ENCODE measurements around the gene PCDHB11.
"Not testable (repeated sequence)": the region's sequence is repeated elsewhere in the genome, so short reads cannot be mapped to it uniquely, and the experiment has no call there.

Gene PCDHB11

DNA sequence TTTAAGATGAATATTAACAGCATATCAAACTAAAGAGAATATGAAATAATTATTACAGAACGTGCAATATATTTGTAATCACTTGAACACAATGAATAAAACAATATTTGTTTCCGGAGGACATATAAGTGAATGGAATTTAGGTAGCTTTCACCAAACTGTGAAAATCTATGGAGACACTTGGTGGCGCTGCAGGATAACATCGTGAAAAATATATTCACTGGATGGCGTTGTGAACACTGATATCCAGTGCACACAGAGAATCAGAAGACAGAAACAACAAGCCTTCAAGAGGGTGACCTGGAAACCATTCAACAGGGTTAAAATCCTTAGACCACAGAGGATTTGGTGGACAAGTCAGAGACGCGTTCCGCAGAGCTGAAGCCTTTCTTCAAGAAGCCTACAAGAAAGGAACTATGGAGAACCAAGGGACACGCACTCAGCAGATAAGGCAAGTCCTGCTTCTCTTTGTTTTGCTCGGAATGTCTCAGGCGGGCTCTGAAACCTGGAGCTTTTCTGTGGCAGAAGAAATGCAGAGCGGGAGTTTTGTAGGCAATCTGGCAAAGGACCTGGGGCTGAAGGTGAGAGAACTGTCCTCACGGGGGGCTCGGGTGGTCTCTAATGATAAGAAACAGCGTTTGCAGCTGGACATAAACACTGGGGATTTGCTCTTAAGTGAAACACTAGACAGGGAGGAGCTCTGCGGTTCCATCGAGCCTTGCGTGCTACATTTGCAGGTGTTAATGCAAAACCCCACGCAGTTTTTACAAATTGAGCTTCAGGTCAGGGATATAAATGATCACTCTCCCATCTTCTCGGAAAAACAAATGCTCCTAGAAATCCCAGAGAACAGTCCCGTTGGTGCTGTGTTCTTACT, at the start of gene PCDHB11:
PCDHB11 (plus strand) TSS at position 269 of the 877 bp plus-strand sequence; CDS start at position 417, 148 bp downstream.
- H3K9me3 ChIP-seq (replicated peaks in 1 of 11): peaks cover 67 to 84% (median 80%) of the 10 kb centered on the region in 11 experiments
- no peaks in the 10 kb centered on the region for H3K27me3 ChIP-seq
- no peaks in the 10 kb centered on the region for H4K20me1 ChIP-seq
- H3K4me3 ChIP-seq: no peak within 1 kb of the TSS
- H3K4me2 ChIP-seq: no peak within 1 kb of the TSS
- H3K27ac ChIP-seq: no peak within 1 kb of the TSS
- no peaks in the 10 kb centered on the region for H3K4me1 ChIP-seq
- TF ChIP-seq Cebpa-rat (IDR thresholded peaks at IDR 0.05): no peak
- no peaks in the 10 kb centered on the region for H3K36me3 ChIP-seq
- no peak within 1 kb of the TSS for H3K9ac ChIP-seq

GRCh38 chr5:141149812-141150211, 49.6 kb upstream of the PCDHB11 start, which contains the start of gene PCDHB6:
TSS of gene PCDHB6 (plus strand) at chr5:141150057. CDS start at chr5:141150258, 201 bp downstream.
- H3K9me3 ChIP-seq (replicated peaks in 1 of 11): peaks cover 27 to 43% (median 33%) of the 10 kb centered on the region in 11 experiments
- no peak within 1 kb of the TSS for H3K4me2 ChIP-seq
- H3K36me3 ChIP-seq: no peaks in the 10 kb centered on the region
- H3K27ac ChIP-seq: no peak within 1 kb of the TSS
- H4K20me1 ChIP-seq: no peaks in the 10 kb centered on the region
- H3K4me3 ChIP-seq: no peak within 1 kb of the TSS
- TF ChIP-seq Cebpa-rat (IDR thresholded peaks at IDR 0.05): no peak
- H3K9ac ChIP-seq: no peak within 1 kb of the TSS
- H3K27me3 ChIP-seq: no peaks in the 10 kb centered on the region
- H3K4me1 ChIP-seq: no peaks in the 10 kb centered on the region

DNA sequence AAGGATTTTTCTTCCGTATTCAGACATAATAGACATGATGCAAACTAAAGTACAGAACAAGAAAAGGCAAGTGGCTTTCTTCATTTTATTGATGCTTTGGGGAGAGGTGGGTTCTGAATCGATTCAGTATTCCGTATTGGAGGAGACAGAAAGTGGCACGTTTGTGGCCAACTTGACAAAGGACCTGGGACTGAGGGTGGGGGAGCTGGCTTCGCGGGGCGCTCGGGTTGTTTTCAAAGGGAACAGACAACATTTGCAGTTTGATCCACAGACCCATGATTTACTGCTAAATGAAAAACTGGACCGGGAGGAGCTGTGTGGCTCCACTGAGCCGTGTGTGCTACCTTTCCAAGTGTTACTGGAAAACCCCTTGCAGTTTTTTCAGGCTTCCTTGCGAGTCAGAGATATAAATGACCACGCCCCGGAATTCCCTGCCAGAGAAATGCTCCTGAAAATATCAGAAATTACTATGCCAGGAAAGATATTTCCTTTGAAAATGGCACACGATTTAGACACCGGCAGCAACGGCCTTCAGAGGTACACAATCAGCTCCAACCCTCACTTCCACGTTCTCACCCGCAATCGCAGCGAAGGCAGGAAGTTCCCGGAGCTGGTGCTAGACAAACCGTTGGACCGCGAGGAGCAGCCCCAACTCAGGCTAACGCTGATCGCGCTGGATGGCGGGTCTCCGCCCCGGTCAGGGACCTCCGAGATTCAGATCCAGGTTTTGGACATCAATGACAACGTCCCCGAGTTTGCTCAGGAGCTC, 49.0 kb upstream of the PCDHB11 start:
- H3K27ac ChIP-seq: no peak overlapping the region
- no peaks in the 10 kb centered on the region for H3K36me3 ChIP-seq
- TF ChIP-seq Cebpa-rat (IDR thresholded peaks at IDR 0.05): no peak
- no peak overlapping the region for H3K4me2 ChIP-seq
- H3K9me3 ChIP-seq (replicated peaks in 1 of 11): peaks cover 28 to 49% (median 37%) of the 10 kb centered on the region in 11 experiments
- no peaks in the 10 kb centered on the region for H3K27me3 ChIP-seq
- H3K4me1 ChIP-seq: no peaks in the 10 kb centered on the region
- H3K9ac ChIP-seq: no peak overlapping the region
- no peaks in the 10 kb centered on the region for H4K20me1 ChIP-seq
- no peak overlapping the region for H3K4me3 ChIP-seq

DNA sequence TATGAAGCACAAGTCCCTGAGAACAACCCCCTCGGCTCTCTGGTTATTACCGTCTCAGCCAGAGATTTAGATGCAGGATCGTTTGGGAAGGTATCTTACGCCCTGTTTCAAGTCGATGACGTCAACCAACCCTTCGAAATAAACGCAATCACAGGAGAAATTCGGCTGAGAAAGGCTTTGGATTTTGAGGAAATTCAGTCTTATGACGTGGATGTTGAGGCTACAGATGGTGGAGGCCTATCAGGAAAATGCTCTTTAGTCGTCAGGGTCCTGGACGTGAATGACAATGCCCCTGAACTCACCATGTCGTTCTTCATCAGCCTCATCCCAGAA, 48.5 kb upstream of the PCDHB11 start:
- peaks cover 31 to 54% (median 42%) of the 10 kb centered on the region in 11 experiments for H3K9me3 ChIP-seq (replicated peaks in 1 of 11)
- H3K9ac ChIP-seq: no peak overlapping the region
- H3K27me3 ChIP-seq: no peaks in the 10 kb centered on the region
- no peaks in the 10 kb centered on the region for H3K36me3 ChIP-seq
- no peak overlapping the region for H3K4me2 ChIP-seq
- H3K4me1 ChIP-seq: no peaks in the 10 kb centered on the region
- no peaks in the 10 kb centered on the region for H4K20me1 ChIP-seq
- TF ChIP-seq Cebpa-rat (IDR thresholded peaks at IDR 0.05): no peak
- no peak overlapping the region for H3K27ac ChIP-seq
- no peak overlapping the region for H3K4me3 ChIP-seq

DNA sequence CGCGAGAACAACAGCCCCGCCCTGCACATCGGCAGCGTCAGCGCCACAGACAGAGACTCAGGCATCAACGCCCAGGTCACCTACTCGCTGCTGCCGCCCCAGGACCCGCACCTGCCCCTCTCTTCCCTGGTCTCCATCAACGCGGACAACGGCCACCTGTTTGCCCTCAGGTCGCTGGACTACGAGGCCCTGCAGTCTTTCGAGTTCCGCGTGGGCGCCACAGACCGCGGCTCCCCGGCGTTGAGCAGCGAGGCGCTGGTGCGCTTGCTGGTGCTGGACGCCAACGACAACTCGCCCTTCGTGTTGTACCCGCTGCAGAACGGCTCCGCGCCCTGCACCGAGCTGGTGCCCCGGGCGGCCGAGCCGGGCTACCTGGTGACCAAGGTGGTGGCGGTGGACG, 47.8 kb upstream of the PCDHB11 start:
- peaks cover 38 to 61% (median 49%) of the 10 kb centered on the region in 11 experiments for H3K9me3 ChIP-seq (replicated peaks in 1 of 11)
- H3K4me3 ChIP-seq, H3K36me3 ChIP-seq, H3K4me1 ChIP-seq, H3K27ac ChIP-seq, H3K4me2 ChIP-seq, H3K9ac ChIP-seq, H3K27me3 ChIP-seq, H4K20me1 ChIP-seq: not testable (repeated sequence)

DNA sequence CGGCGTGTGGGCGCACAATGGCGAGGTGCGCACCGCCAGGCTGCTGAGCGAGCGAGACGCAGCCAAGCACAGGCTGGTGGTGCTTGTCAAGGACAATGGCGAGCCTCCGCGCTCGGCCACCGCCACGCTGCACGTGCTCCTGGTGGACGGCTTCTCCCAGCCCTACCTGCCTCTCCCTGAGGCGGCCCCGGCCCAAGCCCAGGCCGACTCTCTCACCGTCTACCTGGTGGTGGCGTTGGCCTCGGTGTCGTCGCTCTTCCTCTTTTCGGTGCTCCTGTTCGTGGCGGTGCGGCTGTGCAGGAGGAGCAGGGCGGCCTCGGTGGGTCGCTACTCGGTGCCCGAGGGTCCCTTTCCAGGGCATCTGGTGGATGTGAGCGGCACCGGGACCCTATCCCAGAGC, 47.3 kb upstream of the PCDHB11 start:
- H3K9ac ChIP-seq: not testable (repeated sequence)

GRCh38 chr5:141155540-141156374, 43.7 kb upstream of the PCDHB11 start:
- Histone ChIP-seq H3K4me2 (no peak overlapping the region), H3K9me3 (replicated peaks in 1 of 11) (peaks cover 43 to 69% (median 57%) of the 10 kb centered on the region in 11 experiments), H3K27ac (no peak overlapping the region), H3K36me3 (no peaks in the 10 kb centered on the region), H4K20me1 (no peaks in the 10 kb centered on the region), H3K4me3 (no peak overlapping the region), H3K27me3 (no peaks in the 10 kb centered on the region), H3K9ac (no peak overlapping the region), H3K4me1 (no peaks in the 10 kb centered on the region)
- TF ChIP-seq Cebpa-rat (IDR thresholded peaks at IDR 0.05): no peak

More for the DNA sequence above, 47.3 kb upstream of the PCDHB11 start:
- H3K9me3 ChIP-seq (replicated peaks in 1 of 11): peaks cover 43 to 66% (median 54%) of the 10 kb centered on the region in 11 experiments
- H3K27me3 ChIP-seq, H4K20me1 ChIP-seq, H3K36me3 ChIP-seq, H3K4me2 ChIP-seq, H3K4me3 ChIP-seq, H3K27ac ChIP-seq, H3K4me1 ChIP-seq: not testable (repeated sequence)

DNA sequence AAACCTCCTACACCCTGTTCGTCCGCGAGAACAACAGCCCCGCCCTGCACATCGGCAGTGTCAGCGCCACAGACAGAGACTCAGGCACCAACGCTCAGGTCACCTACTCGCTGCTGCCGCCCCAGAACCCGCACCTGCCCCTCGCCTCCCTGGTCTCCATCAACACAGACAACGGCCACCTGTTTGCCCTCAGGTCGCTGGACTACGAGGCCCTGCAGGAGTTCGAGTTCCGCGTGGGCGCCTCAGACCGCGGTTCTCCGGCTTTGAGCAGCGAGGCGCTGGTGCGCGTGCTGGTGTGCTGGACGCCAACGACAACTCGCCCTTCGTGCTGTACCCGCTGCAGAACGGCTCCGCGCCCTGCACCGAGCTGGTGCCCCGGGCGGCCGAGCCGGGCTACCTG, 42.1 kb upstream of the PCDHB11 start:
- H3K9me3 ChIP-seq (replicated peaks in 1 of 11): peaks cover 27 to 55% (median 42%) of the 10 kb centered on the region in 11 experiments
- not testable (repeated sequence) for H3K27me3 ChIP-seq, H3K4me3 ChIP-seq, H3K27ac ChIP-seq, H3K4me1 ChIP-seq, H3K9ac ChIP-seq, H3K4me2 ChIP-seq, H3K36me3 ChIP-seq, H4K20me1 ChIP-seq

- not testable (repeated sequence) for H3K9ac ChIP-seq, H3K4me2 ChIP-seq, H3K27ac ChIP-seq, H3K4me1 ChIP-seq, H3K36me3 ChIP-seq, H3K27me3 ChIP-seq, H3K4me3 ChIP-seq, H4K20me1 ChIP-seq
- peaks cover 31 to 58% (median 46%) of the 10 kb centered on the region in 11 experiments for H3K9me3 ChIP-seq (replicated peaks in 1 of 11)
Measured at GRCh38 chr5:141157901-141158300, 41.5 kb upstream of the PCDHB11 start.

All from BLaER1 treated with 17β-estradiol and CSF1 and Interleukin-3, amounts not matched to agents 10 nM and 100 nM (cell line).